Measurements from ENCODE around the gene RFX4. TPM values are rescaled to one million over a fixed set of nuclear protein-coding genes. Genes with fewer than 3 reads are reported as not detected.
A peak's percentile ranks its signal among the peaks of the same experiment; 100 is the strongest.

Gene RFX4
- total and polyA plus RNA-seq, 2 of the 8 experiments (the other 6 are each of a cell fraction or from before 2014, with no cell fraction given) = 0.06 TPM; not detected in 1

- Histone ChIP-seq H3K18ac (ENCODE audit: extremely low read depth, low read length) (no peak overlapping the region), H3K27ac (ENCODE audit: low read depth, low read length) (no peak overlapping the region)
- WGBS, 2 experiments (ENCODE audit: extremely low coverage in 1 of 2, insufficient coverage in 1 of 2, insufficient read length in 1 of 2, insufficient replicate concordance in 2 of 2, low coverage in 1 of 2, low lambda C conversion rate in 2 of 2, missing lambda C conversion rate in 1 of 2) = 67% methylated on average over 1 of the region's 1 CpG; no CpG with 5 or more reads in 1 of the 2 experiments
These were observed 211.6 kb downstream of the RFX4 start for GRCh38 chr12:106794369-106794768.

More at GRCh38 chr12:106794369-106794768, 211.6 kb downstream of the RFX4 start:
- no peak overlapping the region for H4K91ac ChIP-seq (replicated peaks; ENCODE audit: insufficient read length, low read length)
- peaks cover 0 to 1% of the 10 kb centered on the region in 2 experiments for H4K20me1 ChIP-seq (replicated peaks in 1 of 2; ENCODE audit: control insufficient read depth in 1 of 2, insufficient read depth in 2 of 2, low read length in 2 of 2)
- H3K4me1 ChIP-seq (replicated peaks in 1 of 4; ENCODE audit: control insufficient read depth in 3 of 4, insufficient read depth in 4 of 4, low read length in 3 of 4) = no peaks in the 10 kb centered on the region
- H3K36me3 ChIP-seq (ENCODE audit: control insufficient read depth in 2 of 4, insufficient read depth in 4 of 4, low read length in 3 of 4) = peaks cover 0 to 16% (median 9%) of the 10 kb centered on the region in 4 experiments; a peak in 5 of 8 replicates
- H3K27me3 ChIP-seq (replicated peaks in 1 of 4; ENCODE audit: control insufficient read depth in 3 of 4, extremely low read depth in 1 of 4, insufficient read depth in 3 of 4, low read length in 3 of 4) = no peaks in the 10 kb centered on the region
- no peak overlapping the region for H2BK120ac ChIP-seq (replicated peaks; ENCODE audit: low read depth, low read length)
- no peak for FAIRE-seq
- no peak overlapping the region for H4K5ac ChIP-seq (ENCODE audit: insufficient read length, low read depth, low read length)
- no peak overlapping the region for H3K56ac ChIP-seq (replicated peaks; ENCODE audit: insufficient read length, low read depth, low read length)
- no peak overlapping the region for H3K14ac ChIP-seq (ENCODE audit: insufficient read length)
- POLR2A ChIA-PET (ENCODE audit: partially characterized antibody) = interaction anchor here (1.2 to 1.3 kb wide), 2 partner anchors 11 to 20 kb away, joined by 3 to 4 read pairs; partner anchors contain the start of gene RIC8B
- H2BK20ac ChIP-seq (ENCODE audit: low read length) = no peak overlapping the region
- H3K23me2 ChIP-seq (ENCODE audit: low read depth, low read length) = no peaks in the 10 kb centered on the region
- no peak overlapping the region for H3K4me3 ChIP-seq (ENCODE audit: extremely low read depth in 1 of 4, insufficient read depth in 2 of 4, low read depth in 3 of 4, low read length in 4 of 4)
- H2BK15ac ChIP-seq (ENCODE audit: low read length) = no peak overlapping the region
- H3K9me3 ChIP-seq (ENCODE audit: insufficient read depth in 2 of 2, low read depth in 1 of 2, low read length in 1 of 2) = no peaks in the 10 kb centered on the region
- no peak overlapping the region for H3K23ac ChIP-seq (ENCODE audit: insufficient read length)
- no peaks in the 10 kb centered on the region; the same call in 1 of the 2 replicates for H3K79me1 ChIP-seq (ENCODE audit: low read depth, low read length)
- no peak overlapping the region for H4K8ac ChIP-seq (ENCODE audit: extremely low read depth, insufficient read depth, low read length)
- H3K4me2 ChIP-seq (ENCODE audit: insufficient read depth in 1 of 2, low read depth in 2 of 2, low read length in 2 of 2) = no peak overlapping the region
- H2BK12ac ChIP-seq (ENCODE audit: low read depth, low read length) = no peak overlapping the region
- no peak overlapping the region for H3K9ac ChIP-seq (replicated peaks in 1 of 4; ENCODE audit: extremely low read depth in 1 of 4, low read depth in 3 of 4, low read length in 3 of 4)
- no peak overlapping the region for H2AFZ ChIP-seq (ENCODE audit: low read length)
- no peak overlapping the region for H2AK5ac ChIP-seq (ENCODE audit: low read depth, low read length)
- CTCF ChIA-PET (ENCODE audit: partially characterized antibody) = interaction anchor here (0.8 kb wide), 1 partner anchor 47 kb away, joined by 3 read pairs; no protein-coding TSS in a partner anchor
- H3K4ac ChIP-seq (replicated peaks; ENCODE audit: insufficient read length, low read depth, low read length) = no peak overlapping the region
- TF ChIP-seq SIX5 (IDR thresholded peaks at IDR 0.05; ENCODE audit: low read depth, low read length) (no peak), JUND (IDR thresholded peaks at IDR 0.05; ENCODE audit: low read length) (0 out of 2 replicates have a peak, but pooled peaks have one; percentile 52)
- 0 out of 4 replicates have a peak, but pooled peaks cover 0 to 3% of the 10 kb centered on the region in 2 experiments for H3K79me2 ChIP-seq (ENCODE audit: control insufficient read depth in 1 of 2, insufficient read depth in 2 of 2, low read length in 2 of 2)
- H2BK5ac ChIP-seq (ENCODE audit: low read depth, low read length) = no peak overlapping the region
- DNase-seq (ENCODE audit: low read depth in 1 of 2, low spot score in 2 of 2) = no peak
